GM18907 (cell line): ENCODE data around the gene IL5.
"Not testable (repeated sequence)": the region's sequence is repeated elsewhere in the genome, so short reads cannot be mapped to it uniquely, and the experiment has no call there.

Experiments used
- ATAC-seq: cut with Tn5 transposase; IDR thresholded peaks from one replicate; pipeline ENCODE4 v1.9.1; 2021; ENCODE audit warnings: mild to moderate bottlenecking, moderate library complexity; ENCODE audit not compliant: unreplicated experiment

The IL5 gene

DNA sequence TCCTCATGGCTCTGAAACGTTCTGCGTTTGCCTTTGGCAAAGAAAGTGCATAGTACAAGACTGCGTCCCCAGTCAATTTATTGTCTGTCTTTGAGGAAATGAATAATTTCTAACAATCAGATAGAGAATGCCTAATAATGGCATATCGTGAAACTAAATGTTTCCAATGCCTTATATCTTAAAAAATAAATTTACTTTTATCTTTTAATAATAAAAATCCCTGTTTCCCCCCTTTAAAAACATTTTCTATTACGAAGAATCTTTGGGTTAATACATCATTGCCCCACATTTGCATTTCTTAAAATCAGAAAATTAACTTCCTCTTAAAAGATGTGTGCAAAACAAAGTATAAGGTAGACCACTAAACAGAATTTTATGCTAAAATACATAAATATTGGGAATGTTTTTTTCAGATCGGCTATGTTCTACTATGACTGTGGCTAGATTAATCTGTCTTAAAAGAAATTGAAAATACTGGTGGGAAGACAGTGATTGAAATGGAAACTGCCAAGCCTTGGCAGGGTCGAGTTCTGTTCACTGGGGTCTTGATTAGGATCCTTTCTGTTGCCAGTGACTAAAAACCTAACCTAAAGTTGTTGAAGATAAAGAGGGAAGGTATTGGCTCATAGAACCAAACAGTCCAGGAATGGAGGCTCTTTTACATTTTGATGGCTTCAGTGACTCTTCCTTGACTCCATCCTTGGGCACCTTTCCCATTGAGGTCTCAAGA is at the start of gene IL5:
IL5 (minus strand) TSS at position 51 of the 730 bp plus-strand sequence; CDS start at position 7, 44 bp downstream.
- no peak for ATAC-seq

GRCh38 chr5:132592521-132592920 is 49.2 kb upstream of the IL5 start:
- no peak for ATAC-seq

- no peak for ATAC-seq
Observed at GRCh38 chr5:132591145-132591544, 47.8 kb upstream of the IL5 start.

DNA sequence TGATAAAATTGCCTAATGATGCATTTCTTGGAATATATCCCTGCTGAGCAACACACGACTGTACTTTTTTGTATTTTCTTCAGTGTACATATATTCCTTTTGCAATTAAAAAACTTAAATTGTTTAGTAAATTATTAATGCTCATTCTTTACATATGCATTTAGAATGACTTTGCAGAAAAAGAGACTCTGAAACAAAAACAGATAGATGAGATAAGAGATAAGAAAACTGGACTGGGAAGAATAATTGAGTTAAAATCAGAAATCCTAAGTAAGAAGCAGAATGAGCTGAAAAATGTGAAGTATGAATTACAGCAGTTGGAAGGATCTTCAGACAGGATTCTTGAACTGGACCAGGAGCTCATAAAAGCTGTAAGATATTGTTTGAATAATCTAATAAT is 46.1 kb upstream of the IL5 start:
- no peak for ATAC-seq

DNA sequence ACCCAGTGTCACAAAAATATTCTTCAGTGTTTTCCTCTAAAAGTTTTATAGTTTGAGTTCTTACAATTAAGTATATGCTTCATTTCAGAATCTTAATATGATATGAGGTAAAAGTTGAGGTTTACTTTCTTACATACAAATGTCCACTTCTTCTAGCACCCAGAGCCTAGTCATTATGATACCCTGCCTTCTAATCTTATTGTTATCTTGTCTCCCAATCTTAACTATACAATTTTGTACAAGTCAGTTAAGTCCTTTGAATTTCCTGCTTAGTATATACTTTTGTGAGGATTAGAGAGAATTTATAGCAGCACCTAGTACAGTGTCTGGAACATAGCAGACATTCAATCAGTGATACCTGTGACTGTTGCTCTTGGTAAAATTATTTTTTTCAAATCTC is 42.7 kb upstream of the IL5 start:
- no peak for ATAC-seq

- not testable (repeated sequence) for ATAC-seq
Observed at GRCh38 chr5:132584560-132584959, 41.2 kb upstream of the IL5 start.

GRCh38 chr5:132576123-132576522 is 32.8 kb upstream of the IL5 start:
- no peak for ATAC-seq

DNA sequence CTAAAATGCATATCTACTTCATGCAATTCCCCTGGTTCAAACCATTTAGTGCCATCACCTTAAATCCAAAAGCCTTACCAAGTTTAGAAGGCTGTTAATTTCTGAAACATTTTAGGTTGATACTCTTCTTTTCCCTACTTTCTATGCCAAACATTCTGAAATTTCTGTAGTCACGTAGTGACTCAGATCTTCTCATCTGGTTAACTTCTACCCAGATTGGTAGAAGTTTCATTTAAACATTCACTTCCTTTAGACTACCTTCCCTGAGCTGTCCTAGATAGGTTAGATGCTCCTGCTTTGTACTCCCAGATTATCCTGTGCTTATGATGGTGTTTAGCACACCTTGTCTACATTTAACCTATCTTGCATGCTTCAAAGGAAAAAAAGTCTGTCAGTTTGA is 23.3 kb upstream of the IL5 start:
- ATAC-seq, result no peak

GRCh38 chr5:132564555-132564954 is 21.2 kb upstream of the IL5 start:
- ATAC-seq, result not testable (repeated sequence)

- ATAC-seq, result no peak
Observed at GRCh38 chr5:132561601-132562000, 18.3 kb upstream of the IL5 start.

DNA sequence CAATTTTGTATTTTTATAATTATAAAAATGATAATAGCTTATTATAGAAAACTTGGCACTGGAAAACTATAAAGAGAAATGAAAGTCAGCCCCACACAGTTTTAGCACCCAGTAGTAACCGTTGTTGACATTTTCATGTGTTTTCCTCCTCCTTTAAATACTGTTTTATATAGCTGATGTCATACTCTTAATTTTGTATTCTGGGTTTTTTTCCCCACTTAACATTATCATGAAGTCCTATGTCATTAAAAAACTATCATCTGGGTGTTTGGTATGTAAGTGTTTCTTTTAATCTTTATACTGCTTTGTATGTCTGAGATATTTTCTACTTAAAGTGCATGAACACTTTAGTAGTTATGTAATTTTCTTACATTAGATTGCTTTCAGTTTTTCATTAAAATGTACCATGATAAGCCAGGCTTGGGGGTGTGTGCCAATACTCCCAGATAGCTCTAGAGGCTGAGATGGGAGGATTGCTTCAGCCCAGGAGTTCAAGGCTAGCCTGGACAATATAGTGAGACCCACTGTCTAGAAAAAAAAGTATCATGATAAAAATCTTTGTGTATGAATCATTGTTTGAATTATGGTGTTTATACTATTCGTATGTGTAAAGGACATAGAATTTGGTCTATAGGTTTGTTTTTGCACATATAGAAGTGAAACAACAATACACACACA is 16.2 kb upstream of the IL5 start:
- no peak for ATAC-seq

GRCh38 chr5:132557478-132558172 is 14.3 kb upstream of the IL5 start:
- ATAC-seq, result peak; percentile 48

DNA sequence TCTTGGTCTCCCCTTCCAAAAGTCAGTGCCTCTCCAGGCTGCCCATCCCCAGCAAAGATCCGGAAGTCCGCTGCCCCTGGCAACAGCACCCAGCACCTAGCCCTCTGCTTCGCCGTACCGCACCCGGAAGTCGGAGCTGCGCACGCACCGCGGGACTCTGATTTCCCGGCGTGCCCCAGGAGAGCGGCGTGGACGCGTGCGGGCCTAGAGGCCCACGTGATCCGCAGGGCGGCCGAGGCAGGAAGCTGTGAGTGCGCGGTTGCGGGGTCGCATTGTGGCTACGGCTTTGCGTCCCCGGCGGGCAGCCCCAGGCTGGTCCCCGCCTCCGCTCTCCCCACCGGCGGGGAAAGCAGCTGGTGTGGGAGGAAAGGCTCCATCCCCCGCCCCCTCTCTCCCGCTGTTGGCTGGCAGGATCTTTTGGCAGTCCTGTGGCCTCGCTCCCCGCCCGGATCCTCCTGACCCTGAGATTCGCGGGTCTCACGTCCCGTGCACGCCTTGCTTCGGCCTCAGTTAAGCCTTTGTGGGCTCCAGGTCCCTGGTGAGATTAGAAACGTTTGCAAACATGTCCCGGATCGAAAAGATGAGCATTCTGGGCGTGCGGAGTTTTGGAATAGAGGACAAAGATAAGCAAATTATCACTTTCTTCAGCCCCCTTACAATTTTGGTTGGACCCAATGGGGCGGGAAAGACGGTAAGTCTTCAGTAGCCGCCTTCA is 13.6 kb upstream of the IL5 start, which contains the start of gene RAD50:
RAD50 (plus strand) TSS at position 215 of the 715 bp plus-strand sequence; CDS start at position 563, 348 bp downstream.
- ATAC-seq, result peak; percentile 97

DNA sequence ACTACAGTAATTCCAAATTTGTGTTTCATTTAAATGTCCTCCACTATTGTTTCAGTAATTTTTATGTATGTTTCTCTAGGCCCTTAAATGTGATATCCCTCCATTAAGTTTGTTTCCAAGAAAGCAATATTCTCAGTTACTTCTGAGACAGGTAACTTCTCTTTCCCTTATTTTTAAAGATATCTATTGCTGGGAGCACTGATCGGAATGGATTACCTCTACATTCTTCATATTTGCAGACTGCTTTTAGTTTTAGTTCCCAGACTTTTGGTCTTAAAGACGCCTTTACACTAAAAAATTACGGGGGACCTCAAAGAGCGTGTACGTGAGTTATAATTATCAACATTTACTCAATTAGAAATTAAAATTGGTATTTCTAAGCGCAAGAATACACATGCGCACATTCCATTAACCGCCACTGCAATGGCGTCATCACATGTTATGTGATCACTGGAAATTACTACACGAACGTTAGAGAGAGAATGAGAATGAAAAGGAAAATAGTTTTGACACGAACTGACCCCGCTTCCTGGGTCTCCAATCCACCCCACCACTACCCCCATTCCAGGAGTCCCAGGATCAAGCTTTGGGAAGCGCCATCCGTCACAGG is 12.9 kb upstream of the IL5 start:
- no peak for ATAC-seq

- ATAC-seq, result no peak
Observed at GRCh38 chr5:132549576-132549975, 6.3 kb upstream of the IL5 start.

GRCh38 chr5:132548834-132549233 is 5.5 kb upstream of the IL5 start:
- ATAC-seq, result not testable (repeated sequence)

DNA sequence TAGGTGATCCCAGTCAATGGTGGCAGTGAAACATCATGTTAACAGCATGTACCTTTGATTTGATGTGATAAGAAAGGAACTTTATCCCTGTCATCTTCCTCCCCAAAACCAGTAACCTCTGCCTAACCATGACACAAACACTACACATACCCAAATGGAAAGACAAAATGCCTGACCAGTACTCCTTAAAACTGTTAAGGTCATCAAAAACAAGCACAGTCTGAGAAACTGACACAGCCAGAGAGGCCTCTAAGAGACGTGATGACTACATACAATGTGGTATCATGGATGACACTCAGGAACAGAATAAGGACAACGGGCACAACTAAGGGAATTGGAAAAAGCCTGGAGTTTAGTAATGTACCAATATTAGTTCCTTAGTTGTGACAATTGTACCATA is 3.9 kb upstream of the IL5 start:
- ATAC-seq, result no peak

DNA sequence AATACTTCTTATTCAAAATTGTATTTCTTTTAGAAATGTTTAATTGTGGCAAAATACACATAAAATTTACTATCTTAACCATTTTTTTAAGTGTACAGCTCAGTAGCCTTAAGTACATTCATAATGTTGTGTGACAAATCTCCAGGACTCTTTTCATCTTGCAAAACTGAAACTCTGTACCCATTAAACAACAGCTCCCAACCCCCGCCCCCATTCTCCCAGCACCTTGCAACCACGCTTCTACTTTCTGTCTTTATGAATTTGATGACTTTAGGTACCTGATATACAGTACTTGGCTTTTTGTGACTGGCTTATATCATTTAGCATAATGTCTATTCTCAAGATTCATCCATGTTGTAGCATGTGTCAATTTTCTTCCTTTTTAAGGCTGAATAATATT is 2.8 kb upstream of the IL5 start:
- no peak for ATAC-seq

GRCh38 chr5:132540764-132541163 is 2.6 kb downstream of the IL5 start:
- no peak for ATAC-seq

- ATAC-seq, result no peak
Observed at GRCh38 chr5:132540149-132540548, 3.2 kb downstream of the IL5 start.

- no peak for ATAC-seq
Observed at GRCh38 chr5:132539716-132540115, 3.6 kb downstream of the IL5 start.
